Upper lobe of left lung (tissue), 6 donors: ENCODE results near the gene DRD4. TPM values are rescaled to one million over a fixed set of nuclear protein-coding genes. Genes with fewer than 3 reads are reported as not detected.

Experiments
- ATAC-seq, 2 donors: fragments of 200-7000 bp; cut with Tn5 transposase; one replicate each; pipeline ENCODE4 v1.9.1; 2022; ENCODE audit warnings: mild to moderate bottlenecking in 2 of 2, moderate library complexity in 2 of 2; ENCODE audit not compliant: low FRiP score in 2 of 2
- DNase-seq, 2 donors: peaks; one replicate each; pipeline ENCODE4 v3.0.0-alpha.2; 2019 to 2020
- H3K27ac ChIP-seq, 4 donors: fragments of 200-600 bp; sonication (generic); one replicate each; pipeline ENCODE4 v1.5.1; 2016 to 2019
- H3K27me3 ChIP-seq, 4 donors: fragments of 200-600 bp; sonication (generic); one replicate each; pipeline ENCODE4 v1.5.1; 2017 to 2019
- H3K36me3 ChIP-seq, 4 donors: fragments of 200-600 bp; sonication (generic); one replicate each; pipeline ENCODE4 v1.5.1; 2016 to 2019
- H3K4me1 ChIP-seq, 4 donors: fragments of 200-600 bp; sonication (generic); one replicate each; pipeline ENCODE4 v1.5.1; 2018 to 2019
- H3K4me3 ChIP-seq, 4 donors: fragments of 200-600 bp; sonication (generic); one replicate each; pipeline ENCODE4 v1.5.1; 2017 to 2019; ENCODE audit warnings: mild to moderate bottlenecking in 2 of 4, moderate library complexity in 1 of 4
- H3K9me3 ChIP-seq, 4 donors: fragments of 200-600 bp; sonication (generic); one replicate each; pipeline ENCODE4 v1.5.1; 2018 to 2019
- CTCF ChIP-seq, 6 experiments: fragments of 450-650 bp in 4 of 6; fragments of 200-600 bp in 2 of 6; sonication (generic) in 2 of 6; IDR thresholded peaks; one replicate each; pipeline ENCODE4 v1.5.1; 2016 to 2019; ENCODE audit warnings: antibody characterized with exemption in 6 of 6
- EP300 ChIP-seq, 4 donors: sonication (generic); formaldehyde crosslinking; IDR thresholded peaks; one replicate each; pipeline ENCODE4 v1.5.1; 2017; ENCODE audit warnings: antibody characterized with exemption in 4 of 4, control low read depth in 2 of 4
- POLR2A ChIP-seq, 4 donors: fragments of 450-650 bp; IDR thresholded peaks; one replicate each; pipeline ENCODE4 v1.5.1; 2016 to 2017; ENCODE audit warnings: antibody characterized with exemption in 4 of 4, mild to moderate bottlenecking in 2 of 4
- POLR2AphosphoS5 ChIP-seq, 2 donors: sonication (generic); formaldehyde crosslinking; IDR thresholded peaks; one replicate each; pipeline ENCODE4 v1.5.1; 2017; ENCODE audit warnings: antibody characterized with exemption in 2 of 2
- WGBS, 2 donors: methylation state at CpG; one replicate each; pipeline ENCODE4 v1.1.5; 2017 to 2018; 5-methylcytosine and 5-hydroxymethylcytosine counted together
- total RNA-seq, 6 donors: library from RNA; depleted of rRNA in 4 of 6; stranded (reverse); fragments of >200 nt in 4 of 6; gene quantifications; one replicate each; pipeline versions ENCODE4 v1.1.0 to v1.2.1, GENCODE V29; 2016 to 2021
- donor health status: DM: no; HTN: no; CAD: no; lungs with moderate emphysema.
- donor health status: DM: no; HTN: yes; CAD: no; lungs with severe emphysema.

The DRD4 gene
- total RNA-seq, 6 donors from 2014 or later: 0.54 to 4.2 (median 1.5) TPM; not detected in 2

- H3K27me3 ChIP-seq: no peaks in the 10 kb centered on the region
- H3K36me3 ChIP-seq: peaks cover 10 to 66% (median 33%) of the 10 kb centered on the region in 4 donors
- peak in 1 of 2 donors; percentile 81 for DNase-seq
- no peak for ATAC-seq
- H3K9me3 ChIP-seq: no peaks in the 10 kb centered on the region
- WGBS, 2 donors: 95 to 97% methylated on average over 23 to 36 of the region's 36 CpGs
- TF ChIP-seq POLR2AphosphoS5 (IDR thresholded peaks at IDR 0.05) (no peak), EP300 (IDR thresholded peaks at IDR 0.05) (no peak), POLR2A (IDR thresholded peaks at IDR 0.05) (no peak), CTCF (IDR thresholded peaks at IDR 0.05) (no peak)
- H3K27ac ChIP-seq: no peak overlapping the region
- no peak overlapping the region for H3K4me3 ChIP-seq
- no peaks in the 10 kb centered on the region for H3K4me1 ChIP-seq
Observed at GRCh38 chr11:679271-680207, 42.5 kb downstream of the DRD4 start.

GRCh38 chr11:680476-680875 is 43.4 kb downstream of the DRD4 start:
- WGBS, 2 donors: 89 to 90% methylated on average over 7 to 18 of the region's 19 CpGs
- Histone ChIP-seq H3K27ac (no peak overlapping the region), H3K4me1 (no peaks in the 10 kb centered on the region), H3K36me3 (peaks cover 9 to 69% (median 33%) of the 10 kb centered on the region in 4 donors), H3K4me3 (no peak overlapping the region), H3K9me3 (no peaks in the 10 kb centered on the region), H3K27me3 (no peaks in the 10 kb centered on the region)
- ATAC-seq: peak in 1 of 2 donors; percentile 28
- no peak for TF ChIP-seq CTCF (IDR thresholded peaks at IDR 0.05)
- TF ChIP-seq POLR2AphosphoS5 (IDR thresholded peaks at IDR 0.05): no peak
- TF ChIP-seq POLR2A (IDR thresholded peaks at IDR 0.05): no peak
- TF ChIP-seq EP300 (IDR thresholded peaks at IDR 0.05): no peak
- no peak for DNase-seq

- Histone ChIP-seq H3K4me3 (no peak overlapping the region), H3K36me3 (peaks cover 9 to 73% (median 35%) of the 10 kb centered on the region in 4 donors), H3K4me1 (no peaks in the 10 kb centered on the region), H3K9me3 (no peaks in the 10 kb centered on the region), H3K27ac (no peak overlapping the region), H3K27me3 (no peaks in the 10 kb centered on the region)
- WGBS, 2 donors: 92 to 93% methylated on average over 13 of the region's 13 CpGs
- TF ChIP-seq CTCF (IDR thresholded peaks at IDR 0.05) (no peak), EP300 (IDR thresholded peaks at IDR 0.05) (no peak), POLR2A (IDR thresholded peaks at IDR 0.05) (no peak)
- DNase-seq (no peak), ATAC-seq (peak in 1 of 2 donors; percentile 36)
Observed at GRCh38 chr11:680970-681369, 43.9 kb downstream of the DRD4 start.

GRCh38 chr11:686451-687243 is 49.6 kb downstream of the DRD4 start:
- Histone ChIP-seq H3K9me3 (no peaks in the 10 kb centered on the region), H3K36me3 (peaks cover 7 to 80% (median 47%) of the 10 kb centered on the region in 4 donors), H3K4me3 (no peak overlapping the region), H3K27me3 (no peaks in the 10 kb centered on the region), H3K27ac (no peak overlapping the region), H3K4me1 (no peaks in the 10 kb centered on the region)
- ATAC-seq (no peak), DNase-seq (peak in 1 of 2 donors; percentile 58)
- 94 to 96% methylated on average over 27 to 30 of the region's 30 CpGs for WGBS, 2 donors
- TF ChIP-seq POLR2AphosphoS5 (IDR thresholded peaks at IDR 0.05) (no peak), EP300 (IDR thresholded peaks at IDR 0.05) (no peak), POLR2A (IDR thresholded peaks at IDR 0.05) (no peak), CTCF (IDR thresholded peaks at IDR 0.05) (no peak)
